HG03097 (cell line): ENCODE measurements around the gene SEPTIN8.

Source experiments
- ATAC-seq: cut with Tn5 transposase; IDR thresholded peaks from one replicate; pipeline ENCODE4 v1.9.1; 2021; ENCODE audit not compliant: unreplicated experiment, low FRiP score

The SEPTIN8 gene

GRCh38 chr5:132718544-132719312 is 58.3 kb downstream of the SEPTIN8 start:
- no peak for ATAC-seq

- ATAC-seq = no peak
These were observed 62.4 kb downstream of the SEPTIN8 start for GRCh38 chr5:132714456-132715307.

- ATAC-seq = no peak
These were observed 68.4 kb downstream of the SEPTIN8 start for GRCh38 chr5:132708645-132709044.

- ATAC-seq = no peak
These were observed 72.2 kb downstream of the SEPTIN8 start for GRCh38 chr5:132704875-132705274.
